Measurements from ENCODE around the gene ULK4.
"Not testable (repeated sequence)": the region's sequence is repeated elsewhere in the genome, so short reads cannot be mapped to it uniquely, and the experiment has no call there.

ULK4 gene

GRCh38 chr3:41762867-41763266 is 199.0 kb downstream of the ULK4 start:
- DNase-seq (ENCODE audit: low read depth): not testable (repeated sequence)

GRCh38 chr3:41753651-41754050 is 208.3 kb downstream of the ULK4 start:
- DNase-seq (ENCODE audit: low read depth): no peak

GRCh38 chr3:41751597-41751996 is 210.3 kb downstream of the ULK4 start:
- peak; percentile 1 for DNase-seq (ENCODE audit: low read depth)

GRCh38 chr3:41749988-41750387 is 211.9 kb downstream of the ULK4 start:
- no peak for DNase-seq (ENCODE audit: low read depth)

- DNase-seq (ENCODE audit: low read depth): no peak
Observed at GRCh38 chr3:41746215-41746614, 215.7 kb downstream of the ULK4 start.

- no peak for DNase-seq (ENCODE audit: low read depth)
Observed at GRCh38 chr3:41742121-41742520, 219.8 kb downstream of the ULK4 start.

GRCh38 chr3:41740374-41740886 is 221.5 kb downstream of the ULK4 start:
- DNase-seq (ENCODE audit: low read depth): no peak

GRCh38 chr3:41726891-41727290 is 235.0 kb downstream of the ULK4 start:
- DNase-seq (ENCODE audit: low read depth): peak; percentile 27

- DNase-seq (ENCODE audit: low read depth): no peak
Observed at GRCh38 chr3:41717641-41718040, 244.3 kb downstream of the ULK4 start.

- peak; percentile 18 for DNase-seq (ENCODE audit: low read depth)
Observed at GRCh38 chr3:41716471-41716870, 245.4 kb downstream of the ULK4 start.

GRCh38 chr3:41715376-41715775 is 246.5 kb downstream of the ULK4 start:
- DNase-seq (ENCODE audit: low read depth): no peak

- peak; percentile 15 for DNase-seq (ENCODE audit: low read depth)
Observed at GRCh38 chr3:41711651-41712050, 250.3 kb downstream of the ULK4 start.

GRCh38 chr3:41710646-41711388 is 251.1 kb downstream of the ULK4 start:
- DNase-seq (ENCODE audit: low read depth): peak; percentile 76

- DNase-seq (ENCODE audit: low read depth): not testable (repeated sequence)
Observed at GRCh38 chr3:41709213-41709612, 252.7 kb downstream of the ULK4 start.

GRCh38 chr3:41708176-41708575 is 253.7 kb downstream of the ULK4 start:
- DNase-seq (ENCODE audit: low read depth): no peak

- DNase-seq (ENCODE audit: low read depth): no peak
Observed at GRCh38 chr3:41705893-41706292, 256.0 kb downstream of the ULK4 start.

GRCh38 chr3:41701191-41701698 is 260.7 kb downstream of the ULK4 start:
- no peak for DNase-seq (ENCODE audit: low read depth)

- DNase-seq (ENCODE audit: low read depth): no peak
Observed at GRCh38 chr3:41700155-41700554, 261.7 kb downstream of the ULK4 start.

GRCh38 chr3:41698898-41699297 is 263.0 kb downstream of the ULK4 start:
- DNase-seq (ENCODE audit: low read depth): no peak

GRCh38 chr3:41697702-41698101 is 264.2 kb downstream of the ULK4 start:
- DNase-seq (ENCODE audit: low read depth): no peak

- DNase-seq (ENCODE audit: low read depth): not testable (repeated sequence)
Observed at GRCh38 chr3:41695806-41696205, 266.1 kb downstream of the ULK4 start.

GRCh38 chr3:41693799-41694198 is 268.1 kb downstream of the ULK4 start:
- no peak for DNase-seq (ENCODE audit: low read depth)

GRCh38 chr3:41690766-41691563 is 270.9 kb downstream of the ULK4 start:
- no peak for DNase-seq (ENCODE audit: low read depth)
